H1 (cell line): ENCODE data around the gene PACS1. TPM values are rescaled to one million over a fixed set of nuclear protein-coding genes. Genes with fewer than 3 reads are reported as not detected.

Experiments used
- CTCF ChIA-PET: fragments of 300-600 bp; sonication (Branson Sonifier 250); formaldehyde crosslinking; loops from one replicate; lab custom pipeline; 2021; ENCODE audit not compliant: partially characterized antibody; lab: Charles Lee
- POLR2A ChIA-PET: fragments of 300-600 bp; sonication (Branson Sonifier 250); formaldehyde crosslinking; loops from one replicate; lab custom pipeline; 2021; ENCODE audit warnings: inconsistent platforms; ENCODE audit not compliant: partially characterized antibody; lab: Charles Lee
- DNase-seq, 2 experiments: peaks; one replicate each; pipeline versions ENCODE4 v3.0.0 to v3.0.0-alpha.2; 2010 to 2022; ENCODE audit warnings: low spot score in 2 of 2, low read depth in 1 of 2, mixed read lengths in 1 of 2
- FAIRE-seq: peaks from 2 replicates; lab custom pipeline; 2011; peaks lifted over from hg19 to GRCh38; lab: Jason Lieb, UNC
- H2AFZ ChIP-seq: 2 replicates; pipeline ENCODE4 v1.8.1; 2012; ENCODE audit warnings: low read length, inconsistent platforms
- H2AK5ac ChIP-seq: 2 replicates; pipeline ENCODE4 v1.6.1; 2013; ENCODE audit warnings: low read depth, low read length
- H2BK120ac ChIP-seq: replicated peaks from 2 replicates; pipeline ENCODE3; 2013; ENCODE audit warnings: low read depth, low read length, inconsistent platforms
- H2BK12ac ChIP-seq: 2 replicates; pipeline ENCODE4 v1.6.1; 2013; ENCODE audit warnings: low read depth, low read length
- H2BK15ac ChIP-seq: 2 replicates; pipeline ENCODE4 v1.6.1; 2013; ENCODE audit warnings: low read length
- H2BK20ac ChIP-seq: 2 replicates; pipeline ENCODE4 v1.6.1; 2013; ENCODE audit warnings: low read length
- H2BK5ac ChIP-seq: 2 replicates; pipeline ENCODE4 v1.6.1; 2013; ENCODE audit warnings: low read depth, low read length
- H3K14ac ChIP-seq: 2 replicates; pipeline ENCODE4 v1.6.1; 2013; ENCODE audit warnings: inconsistent platforms; ENCODE audit not compliant: insufficient read length
- H3K18ac ChIP-seq: 2 replicates; pipeline ENCODE4 v1.6.1; 2013; ENCODE audit warnings: low read length; ENCODE audit errors: extremely low read depth
- H3K23ac ChIP-seq: 2 replicates; pipeline ENCODE4 v1.6.1; 2013; ENCODE audit warnings: inconsistent platforms; ENCODE audit not compliant: insufficient read length
- H3K23me2 ChIP-seq: 2 replicates; pipeline ENCODE4 v1.6.1; 2013; ENCODE audit warnings: low read depth, low read length
- H3K27ac ChIP-seq: 2 replicates; pipeline ENCODE4 v1.6.1; 2011; ENCODE audit warnings: low read depth, low read length, inconsistent platforms
- H3K27me3 ChIP-seq, 4 experiments: replicated peaks in 1 of 4; 1 replicate in 1 of 4; 2 replicates in 3 of 4; pipeline versions ENCODE4 v1.6.1 to v1.8.1; 2011 to 2013; ENCODE audit warnings: low read length in 3 of 4, mild to moderate bottlenecking in 3 of 4, inconsistent platforms in 2 of 4, mixed read lengths in 2 of 4, moderate library complexity in 1 of 4; ENCODE audit not compliant: control insufficient read depth in 3 of 4, insufficient read depth in 3 of 4; ENCODE audit errors: extremely low read depth in 1 of 4
- H3K36me3 ChIP-seq, 4 experiments: 2 replicates each; pipeline versions ENCODE4 v1.6.1 to v1.8.1; 2011 to 2013; ENCODE audit warnings: mild to moderate bottlenecking in 4 of 4, low read length in 3 of 4, moderate library complexity in 2 of 4, control low read depth in 1 of 4, inconsistent platforms in 1 of 4; ENCODE audit not compliant: insufficient read depth in 4 of 4, control insufficient read depth in 2 of 4
- H3K4ac ChIP-seq: replicated peaks from 2 replicates; pipeline ENCODE3; 2013; ENCODE audit warnings: low read length, low read depth, mixed read lengths, inconsistent platforms; ENCODE audit not compliant: insufficient read length
- H3K4me1 ChIP-seq, 4 experiments: replicated peaks in 1 of 4; 1 replicate in 1 of 4; 2 replicates in 3 of 4; pipeline versions ENCODE4 v1.6.1 to v1.8.1; 2011 to 2013; ENCODE audit warnings: low read length in 3 of 4, inconsistent platforms in 2 of 4, mixed read lengths in 1 of 4; ENCODE audit not compliant: insufficient read depth in 4 of 4, control insufficient read depth in 3 of 4
- H3K4me2 ChIP-seq, 2 experiments: 2 replicates each; pipeline versions ENCODE4 v1.6.1 to v1.8.1; 2011 to 2013; ENCODE audit warnings: low read depth in 2 of 2, low read length in 2 of 2, control low read depth in 1 of 2, inconsistent platforms in 1 of 2, mild to moderate bottlenecking in 1 of 2; ENCODE audit not compliant: insufficient read depth in 1 of 2
- H3K4me3 ChIP-seq, 4 experiments: fragments of 200-600, 300-600 bp in 1 of 4; sonication (generic), shearing (Covaris generic), sonication (Bioruptor Twin) in 1 of 4; 2 replicates each; pipeline versions ENCODE4 v1.5.1 to v1.8.1; 2011 to 2016; ENCODE audit warnings: low read length in 4 of 4, low read depth in 3 of 4, control low read depth in 2 of 4, inconsistent platforms in 2 of 4, mild to moderate bottlenecking in 2 of 4, mixed read lengths in 1 of 4, moderate library complexity in 1 of 4; ENCODE audit not compliant: insufficient read depth in 2 of 4; ENCODE audit errors: extremely low read depth in 1 of 4
- H3K56ac ChIP-seq: replicated peaks from 2 replicates; pipeline ENCODE3; 2013; ENCODE audit warnings: low read depth, mild to moderate bottlenecking, mixed read lengths, low read length, inconsistent platforms; ENCODE audit not compliant: insufficient read length
- H3K79me1 ChIP-seq: 2 replicates; pipeline ENCODE4 v1.6.1; 2013; ENCODE audit warnings: low read depth, low read length, control low read depth
- H3K79me2 ChIP-seq, 2 experiments: 2 replicates each; pipeline versions ENCODE4 v1.6.1 to v1.8.1; 2012 to 2013; ENCODE audit warnings: low read length in 2 of 2, mild to moderate bottlenecking in 2 of 2, inconsistent platforms in 1 of 2; ENCODE audit not compliant: insufficient read depth in 2 of 2, control insufficient read depth in 1 of 2
- H3K9ac ChIP-seq, 4 experiments: replicated peaks in 1 of 4; 1 replicate in 1 of 4; 2 replicates in 3 of 4; pipeline versions ENCODE4 v1.6.1 to v1.8.1; 2011 to 2013; ENCODE audit warnings: low read depth in 3 of 4, low read length in 3 of 4, control low read depth in 2 of 4, mild to moderate bottlenecking in 2 of 4, moderate library complexity in 2 of 4, inconsistent platforms in 1 of 4; ENCODE audit errors: extremely low read depth in 1 of 4
- H3K9me3 ChIP-seq, 2 experiments: 2 replicates each; pipeline versions ENCODE4 v1.6.1 to v1.8.1; 2012 to 2013; ENCODE audit warnings: mild to moderate bottlenecking in 2 of 2, moderate library complexity in 2 of 2, control low read depth in 1 of 2, inconsistent platforms in 1 of 2, low read depth in 1 of 2, low read length in 1 of 2, mixed read lengths in 1 of 2; ENCODE audit not compliant: insufficient read depth in 2 of 2
- H4K20me1 ChIP-seq, 2 experiments: replicated peaks in 1 of 2; 2 replicates each; pipeline versions ENCODE3 to v1.8.1; 2011 to 2013; ENCODE audit warnings: inconsistent platforms in 2 of 2, low read length in 2 of 2, mild to moderate bottlenecking in 1 of 2; ENCODE audit not compliant: insufficient read depth in 2 of 2, control insufficient read depth in 1 of 2
- H4K5ac ChIP-seq: 2 replicates; pipeline ENCODE4 v1.6.1; 2013; ENCODE audit warnings: low read length, low read depth, mixed read lengths, inconsistent platforms; ENCODE audit not compliant: insufficient read length
- H4K8ac ChIP-seq: 2 replicates; pipeline ENCODE4 v1.8.0; 2013; ENCODE audit warnings: mild to moderate bottlenecking, moderate library complexity, low read length, inconsistent platforms; ENCODE audit not compliant: insufficient read depth; ENCODE audit errors: extremely low read depth
- H4K91ac ChIP-seq: replicated peaks from 2 replicates; pipeline ENCODE3; 2013; ENCODE audit warnings: low read length, mixed read lengths, inconsistent platforms; ENCODE audit not compliant: insufficient read length
- ASH2L ChIP-seq: fragments of 200-600, 300-600 bp; sonication (generic); IDR thresholded peaks from one replicate; pipeline ENCODE4 v1.7.1; 2017; ENCODE audit warnings: low read length
- BCL11A ChIP-seq, 2 experiments: IDR thresholded peaks; one replicate each; pipeline ENCODE4 v1.6.1; 2011; ENCODE audit warnings: low read depth in 2 of 2, low read length in 2 of 2, mild to moderate bottlenecking in 2 of 2
- CBX8 ChIP-seq: fragments of 300-800, 300-1000 bp; sonication (generic); IDR thresholded peaks from 2 replicates; pipeline ENCODE4 v1.7.1; 2016; ENCODE audit warnings: low read depth, low read length, borderline replicate concordance
- CREB1 ChIP-seq: IDR thresholded peaks from 2 replicates; pipeline ENCODE4 v1.6.1; 2012; ENCODE audit warnings: inconsistent platforms
- CTBP2 ChIP-seq: IDR thresholded peaks from 2 replicates; pipeline ENCODE4 v1.7.0; 2011; ENCODE audit warnings: borderline replicate concordance, mild to moderate bottlenecking, moderate library complexity, mixed read lengths, low read length; ENCODE audit not compliant: insufficient read depth, insufficient read length
- KDM1A ChIP-seq: fragments of 200-600, 300-600 bp; sonication (generic); IDR thresholded peaks from 2 replicates; pipeline ENCODE4 v1.7.1; 2016; ENCODE audit warnings: mild to moderate bottlenecking, low read length, borderline replicate concordance
- MAX ChIP-seq: IDR thresholded peaks from 2 replicates; pipeline ENCODE4 v1.6.1; 2012; ENCODE audit warnings: inconsistent platforms
- PHF8 ChIP-seq: fragments of 200-600 bp; sonication (generic); conservative IDR thresholded peaks from 2 replicates; pipeline ENCODE4 v1.7.1; 2012; ENCODE audit warnings: low read depth, mild to moderate bottlenecking, inconsistent platforms, low read length, moderate library complexity
- SP2 ChIP-seq: IDR thresholded peaks from 2 replicates; pipeline ENCODE4 v1.6.1; 2012; ENCODE audit warnings: mild to moderate bottlenecking, low read length, inconsistent platforms
- TEAD4 ChIP-seq: IDR thresholded peaks from 2 replicates; pipeline ENCODE4 v1.6.1; 2012; ENCODE audit warnings: low read depth, low read length, inconsistent platforms, mixed read lengths
- ZNF274 ChIP-seq: IDR thresholded peaks from 2 replicates; pipeline ENCODE4 v1.7.0; 2012; ENCODE audit warnings: low read length, borderline replicate concordance; ENCODE audit errors: extremely low read depth
- WGBS, 2 experiments: shearing (Covaris generic) in 1 of 2; methylation state at CpG; one replicate each; pipeline versions ENCODE4 v1.1.6 to v1.1.7; 2013 to 2015; ENCODE audit warnings: low lambda C conversion rate in 2 of 2, mixed read lengths in 2 of 2, inconsistent platforms in 1 of 2, low coverage in 1 of 2, missing lambda C conversion rate in 1 of 2; ENCODE audit not compliant: insufficient replicate concordance in 2 of 2, insufficient coverage in 1 of 2, insufficient read length in 1 of 2; ENCODE audit errors: extremely low coverage in 1 of 2, missing lambda C conversion rate in 1 of 2; 5-methylcytosine and 5-hydroxymethylcytosine counted together
- polyA plus RNA-seq, 7 experiments: library from polyadenylated mRNA; depleted of rRNA in 3 of 7; stranded (reverse) in 5 of 7; unstranded in 2 of 7; fragments of >200 nt in 5 of 7; fragments of 200-250 nt in 2 of 7; gene quantifications; 1 replicate in 5 of 7; 2 replicates in 1 of 7; 4 replicates in 1 of 7; pipeline versions ENCODE4 v1.2.1 to v1.2.3, GENCODE V29; 2011 to 2013; ENCODE audit warnings: missing spikeins in 2 of 7, mixed read lengths in 2 of 7
- total RNA-seq: library from RNA; stranded (reverse); fragmentation: NEBNext Ultra II Directional; extraction: Animal tissue kit (Norgen Biotek cat#: 25700); gene quantifications from 2 replicates; pipeline ENCODE4 v1.2.1, GENCODE V29; 2021

PACS1 gene
- total and polyA plus RNA-seq, 2 of the 8 experiments (the other 6 are each of a cell fraction or from before 2014, with no cell fraction given) = 11.5 to 36.0 TPM

GRCh38 chr11:66158156-66158555 is 88.1 kb downstream of the PACS1 start:
- TF ChIP-seq MAX = no peak
- no peak for TF ChIP-seq ASH2L
- no peak for TF ChIP-seq CBX8
- no peak for TF ChIP-seq TEAD4
- TF ChIP-seq BCL11A (IDR thresholded peaks at IDR 0.05; ENCODE audit: low read depth in 2 of 2, low read length in 2 of 2) = no peak
- no peak for TF ChIP-seq ZNF274
- TF ChIP-seq PHF8 = no peak
- no peak for TF ChIP-seq KDM1A
- TF ChIP-seq CREB1 = no peak
- TF ChIP-seq CTBP2 = no peak
- TF ChIP-seq SP2 = no peak
- Histone ChIP-seq H3K4me3 (no peak overlapping the region), H3K14ac (no peak overlapping the region), H3K4me1 (no peaks in the 10 kb centered on the region), H4K8ac (no peak overlapping the region), H3K9ac (no peak overlapping the region), H3K36me3 (no peaks in the 10 kb centered on the region), H4K5ac (no peak overlapping the region), H4K91ac (no peak overlapping the region), H3K18ac (no peak overlapping the region), H2AK5ac (no peak overlapping the region), H3K56ac (no peak overlapping the region), H3K79me1 (no peaks in the 10 kb centered on the region; the same call in 1 of the 2 replicates), H3K23ac (no peak overlapping the region), H2AFZ (no peak overlapping the region), H3K27me3 (no peaks in the 10 kb centered on the region), H3K23me2 (peaks cover 2% of the 10 kb centered on the region; the same call in 1 of the 2 replicates), H3K4ac (no peak overlapping the region), H3K27ac (no peak overlapping the region), H2BK12ac (no peak overlapping the region), H2BK20ac (no peak overlapping the region), H3K9me3 (no peaks in the 10 kb centered on the region), H3K79me2 (no peaks in the 10 kb centered on the region), H2BK5ac (no peak overlapping the region), H3K4me2 (no peak overlapping the region), H2BK120ac (no peak overlapping the region), H4K20me1 (no peaks in the 10 kb centered on the region), H2BK15ac (no peak overlapping the region)
- WGBS, 2 experiments = 93% methylated on average over 5 of the region's 5 CpGs; no CpG with 5 or more reads in 1 of the 2 experiments
- DNase-seq (no peak), FAIRE-seq (no peak)
- ChIA-PET CTCF (interaction anchor here (3.1 kb wide), 1 partner anchor 24 kb away, joined by 11 read pairs; no protein-coding TSS in a partner anchor), POLR2A (no interaction called here)
